ENCODE results near the gene RPL15.

DNA sequence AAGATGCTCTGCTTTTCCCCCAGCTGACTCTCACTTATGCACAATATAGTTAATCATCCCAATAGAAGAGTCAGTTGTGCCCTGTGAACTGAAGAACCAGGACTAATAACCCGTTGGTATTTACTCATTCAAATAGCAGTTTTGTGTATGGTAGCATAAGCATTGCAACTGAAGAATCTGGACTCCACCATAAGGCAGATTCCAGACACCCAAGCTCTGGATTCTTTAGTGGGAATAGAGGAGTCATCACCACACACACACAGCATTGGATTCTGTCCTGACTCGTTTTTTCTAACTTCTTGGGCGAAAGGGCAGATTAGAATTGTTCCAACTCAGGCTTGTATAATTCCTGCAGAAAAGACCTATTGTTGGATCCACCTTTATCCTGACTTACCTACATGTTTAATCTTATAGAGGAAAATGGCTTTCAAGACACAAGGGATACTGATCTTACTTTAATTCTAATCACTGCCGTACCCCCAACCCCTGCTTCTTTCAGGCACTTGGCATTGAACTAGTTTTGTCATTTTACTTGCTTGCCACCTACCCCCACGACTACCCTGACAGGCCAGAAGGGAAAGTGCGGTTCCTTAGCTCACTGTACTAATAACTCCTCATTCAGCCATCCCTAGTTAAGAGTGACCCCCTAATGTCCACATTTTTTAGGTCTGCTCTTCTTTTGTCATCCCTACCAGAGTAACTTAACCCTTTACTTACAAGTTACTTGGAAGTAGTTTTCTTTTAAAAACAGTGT, 42.4 kb upstream of the RPL15 start:
- TF ChIP-seq CTCF (IDR thresholded peaks at IDR 0.05; ENCODE audit: low read length) (no peak), EZH2phosphoT487 (IDR thresholded peaks at IDR 0.05; ENCODE audit: low read length) (no peak)
